Activated CD4-positive, alpha-beta T cell treated with anti-CD3 and anti-CD28 coated beads for 36 hours (primary cell): Measurements from ENCODE around the gene CFAP20DC. TPM values are rescaled to one million over a fixed set of nuclear protein-coding genes. Genes with fewer than 3 reads are reported as not detected.

Experiments
- ATAC-seq: fragments of 200-7000 bp; cut with Tn5 transposase; one replicate; pipeline ENCODE4 v1.10.0; 2021; ENCODE audit warnings: mild to moderate bottlenecking, moderate library complexity
- CTCF ChIA-PET: fragments of 350-600 bp; sonication (Branson Sonifier 250); formaldehyde crosslinking; loops from one replicate; lab custom pipeline; 2021; ENCODE audit warnings: antibody characterized with exemption; lab: Charles Lee
- POLR2A ChIA-PET: fragments of 350-600 bp; sonication (Branson Sonifier 250); formaldehyde crosslinking; loops from one replicate; lab custom pipeline; 2021; ENCODE audit warnings: antibody characterized with exemption, inconsistent platforms; lab: Charles Lee
- DNase-seq: peaks from one replicate; pipeline ENCODE4 v3.0.0-alpha.2; 2020
- H3K27ac Mint-ChIP-seq: one replicate; pipeline ENCODE4 v1.8.0; 2021; ENCODE audit warnings: mixed read lengths
- H3K27me3 Mint-ChIP-seq: one replicate; pipeline ENCODE4 v1.8.0; 2021; ENCODE audit warnings: mixed read lengths
- H3K36me3 Mint-ChIP-seq: one replicate; pipeline ENCODE4 v1.8.0; 2021; ENCODE audit warnings: low read depth, mixed read lengths
- H3K4me1 Mint-ChIP-seq: one replicate; pipeline ENCODE4 v1.8.0; 2021; ENCODE audit warnings: mixed read lengths
- H3K4me3 Mint-ChIP-seq: one replicate; pipeline ENCODE4 v1.8.0; 2021; ENCODE audit warnings: mild to moderate bottlenecking, moderate library complexity, mixed read lengths
- H3K9me3 Mint-ChIP-seq: one replicate; pipeline ENCODE4 v1.8.0; 2021; ENCODE audit warnings: low read depth, mixed read lengths
- intact Hi-C, 2 experiments: fragments of 100-400 bp; cut with DNase I in 1 of 2; cut with micrococcal nuclease in 1 of 2; formaldehyde crosslinking; loops; one replicate each; pipeline versions ENCODE4 v1.14.2 to v1.15.1; 2022 to 2024; cut with DNase I, micrococcal nuclease
- total RNA-seq, 2 experiments: library from RNA; stranded (reverse); gene quantifications; one replicate each; pipeline ENCODE4 v1.2.3, GENCODE V29; 2021

The CFAP20DC gene
- total RNA-seq, 2 experiments from 2014 or later, result 2.7 to 3.5 TPM

GRCh38 chr3:58769065-58769464, 280.8 kb downstream of the CFAP20DC start:
- intact Hi-C loops, result no loop called here
- CTCF ChIA-PET, result no interaction called here
- no peaks in the 10 kb centered on the region for H3K36me3 Mint-ChIP-seq
- POLR2A ChIA-PET, result no interaction called here
- peaks cover 5% of the 10 kb centered on the region for H3K9me3 Mint-ChIP-seq
- no peak for ATAC-seq
- H3K4me1 Mint-ChIP-seq, result no peaks in the 10 kb centered on the region
- H3K4me3 Mint-ChIP-seq, result no peak overlapping the region
- peaks cover 10% of the 10 kb centered on the region for H3K27me3 Mint-ChIP-seq
- no peak for DNase-seq
- H3K27ac Mint-ChIP-seq, result no peak overlapping the region

GRCh38 chr3:58766587-58767282, 283.1 kb downstream of the CFAP20DC start:
- ChIA-PET CTCF (interaction anchor here (0.5 kb wide), 1 partner anchor 355 kb away, joined by 3 read pairs; no protein-coding TSS in a partner anchor), POLR2A (no interaction called here)
- H3K27ac Mint-ChIP-seq, result no peak overlapping the region
- no peak for DNase-seq
- H3K4me3 Mint-ChIP-seq, result no peak overlapping the region
- H3K9me3 Mint-ChIP-seq, result peaks cover 8% of the 10 kb centered on the region
- no peaks in the 10 kb centered on the region for H3K36me3 Mint-ChIP-seq
- intact Hi-C loops, result no loop called here
- ATAC-seq, result no peak
- peaks cover 10% of the 10 kb centered on the region for H3K27me3 Mint-ChIP-seq
- H3K4me1 Mint-ChIP-seq, result no peaks in the 10 kb centered on the region

GRCh38 chr3:58755150-58755549, 294.7 kb downstream of the CFAP20DC start:
- no peak overlapping the region for H3K4me3 Mint-ChIP-seq
- no peak overlapping the region for H3K27ac Mint-ChIP-seq
- no peaks in the 10 kb centered on the region for H3K4me1 Mint-ChIP-seq
- H3K9me3 Mint-ChIP-seq, result no peaks in the 10 kb centered on the region
- intact Hi-C loops, result no loop called here
- POLR2A ChIA-PET, result no interaction called here
- H3K36me3 Mint-ChIP-seq, result no peaks in the 10 kb centered on the region
- H3K27me3 Mint-ChIP-seq, result no peaks in the 10 kb centered on the region
- DNase-seq, result no peak
- CTCF ChIA-PET, result interaction anchor here (0.6 kb wide), 1 partner anchor 18 kb away, joined by 3 read pairs; no protein-coding TSS in a partner anchor
- no peak for ATAC-seq

- intact Hi-C loops, result no loop called here
- Mint-ChIP-seq H3K27ac (no peak overlapping the region), H3K4me1 (no peaks in the 10 kb centered on the region), H3K27me3 (peaks cover under 1% of the 10 kb centered on the region), H3K36me3 (no peaks in the 10 kb centered on the region), H3K9me3 (no peaks in the 10 kb centered on the region), H3K4me3 (no peak overlapping the region)
- ChIA-PET CTCF (no interaction called here), POLR2A (no interaction called here)
- no peak for ATAC-seq
- no peak for DNase-seq
Measured at GRCh38 chr3:58754074-58754473, 295.8 kb downstream of the CFAP20DC start.

GRCh38 chr3:58751882-58752567, 297.8 kb downstream of the CFAP20DC start:
- no peak for DNase-seq
- Mint-ChIP-seq H3K36me3 (no peaks in the 10 kb centered on the region), H3K4me3 (no peak overlapping the region), H3K9me3 (no peaks in the 10 kb centered on the region), H3K27me3 (peaks cover 4% of the 10 kb centered on the region), H3K27ac (no peak overlapping the region), H3K4me1 (no peaks in the 10 kb centered on the region)
- no peak for ATAC-seq
- ChIA-PET POLR2A (no interaction called here), CTCF (no interaction called here)
- intact Hi-C loops, result no loop called here

- intact Hi-C loops, result no loop called here
- H3K9me3 Mint-ChIP-seq, result no peaks in the 10 kb centered on the region
- no peaks in the 10 kb centered on the region for H3K4me1 Mint-ChIP-seq
- DNase-seq (no peak), ATAC-seq (no peak)
- ChIA-PET POLR2A (no interaction called here), CTCF (no interaction called here)
- peaks cover 4% of the 10 kb centered on the region for H3K27me3 Mint-ChIP-seq
- no peaks in the 10 kb centered on the region for H3K36me3 Mint-ChIP-seq
- no peak overlapping the region for H3K27ac Mint-ChIP-seq
- H3K4me3 Mint-ChIP-seq, result no peak overlapping the region
Measured at GRCh38 chr3:58751235-58751634, 298.6 kb downstream of the CFAP20DC start.

- ChIA-PET POLR2A (no interaction called here), CTCF (no interaction called here)
- Mint-ChIP-seq H3K36me3 (no peaks in the 10 kb centered on the region), H3K4me1 (no peaks in the 10 kb centered on the region), H3K27me3 (peaks cover 7% of the 10 kb centered on the region), H3K9me3 (no peaks in the 10 kb centered on the region), H3K27ac (no peak overlapping the region), H3K4me3 (no peak overlapping the region)
- DNase-seq, result no peak
- intact Hi-C loops, result no loop called here
- ATAC-seq, result no peak
Measured at GRCh38 chr3:58749948-58750347, 299.9 kb downstream of the CFAP20DC start.

- intact Hi-C loops, result no loop called here
- no peak overlapping the region for H3K4me3 Mint-ChIP-seq
- ATAC-seq, result no peak
- no peak for DNase-seq
- POLR2A ChIA-PET, result no interaction called here
- no peaks in the 10 kb centered on the region for H3K36me3 Mint-ChIP-seq
- H3K4me1 Mint-ChIP-seq, result no peaks in the 10 kb centered on the region
- peaks cover 13% of the 10 kb centered on the region for H3K27me3 Mint-ChIP-seq
- CTCF ChIA-PET, result no interaction called here
- no peaks in the 10 kb centered on the region for H3K9me3 Mint-ChIP-seq
- no peak overlapping the region for H3K27ac Mint-ChIP-seq
Measured at GRCh38 chr3:58748024-58748423, 301.8 kb downstream of the CFAP20DC start.

GRCh38 chr3:58746758-58747157, 303.1 kb downstream of the CFAP20DC start:
- Mint-ChIP-seq H3K9me3 (no peaks in the 10 kb centered on the region), H3K27me3 (peaks cover 14% of the 10 kb centered on the region), H3K4me1 (no peaks in the 10 kb centered on the region), H3K4me3 (no peak overlapping the region), H3K27ac (no peak overlapping the region), H3K36me3 (no peaks in the 10 kb centered on the region)
- ChIA-PET CTCF (no interaction called here), POLR2A (no interaction called here)
- intact Hi-C loops, result no loop called here
- ATAC-seq, result no peak
- no peak for DNase-seq

- POLR2A ChIA-PET, result no interaction called here
- H3K4me3 Mint-ChIP-seq, result no peak overlapping the region
- H3K36me3 Mint-ChIP-seq, result no peaks in the 10 kb centered on the region
- DNase-seq (no peak), ATAC-seq (no peak)
- CTCF ChIA-PET, result no interaction called here
- peaks cover 15% of the 10 kb centered on the region for H3K27me3 Mint-ChIP-seq
- no peaks in the 10 kb centered on the region for H3K4me1 Mint-ChIP-seq
- intact Hi-C loops, result no loop called here
- H3K27ac Mint-ChIP-seq, result no peak overlapping the region
- H3K9me3 Mint-ChIP-seq, result no peaks in the 10 kb centered on the region
Measured at GRCh38 chr3:58743296-58743695, 306.5 kb downstream of the CFAP20DC start.

- ChIA-PET POLR2A (no interaction called here), CTCF (no interaction called here)
- H3K9me3 Mint-ChIP-seq, result no peaks in the 10 kb centered on the region
- no peak overlapping the region for H3K27ac Mint-ChIP-seq
- no peak for DNase-seq
- no peak overlapping the region for H3K4me3 Mint-ChIP-seq
- no peaks in the 10 kb centered on the region for H3K36me3 Mint-ChIP-seq
- H3K4me1 Mint-ChIP-seq, result no peaks in the 10 kb centered on the region
- intact Hi-C loops, result no loop called here
- no peak for ATAC-seq
- H3K27me3 Mint-ChIP-seq, result peaks cover 16% of the 10 kb centered on the region
Measured at GRCh38 chr3:58742239-58742638, 307.6 kb downstream of the CFAP20DC start.

GRCh38 chr3:58737644-58738043, 312.2 kb downstream of the CFAP20DC start:
- Mint-ChIP-seq H3K27ac (no peak overlapping the region), H3K4me3 (no peak overlapping the region), H3K9me3 (peaks cover 2% of the 10 kb centered on the region), H3K4me1 (no peaks in the 10 kb centered on the region), H3K36me3 (no peaks in the 10 kb centered on the region), H3K27me3 (peaks cover 7% of the 10 kb centered on the region)
- ChIA-PET POLR2A (no interaction called here), CTCF (no interaction called here)
- no peak for ATAC-seq
- intact Hi-C loops, result no loop called here
- no peak for DNase-seq
